BE2C (cell line): Measurements from ENCODE around the gene COL8A2.
A peak's percentile ranks its signal among the peaks of the same experiment; 100 is the strongest.

Source experiments
- DNase-seq: peaks from one replicate; pipeline ENCODE4 v3.0.0-alpha.2; 2020
- H3K27me3 ChIP-seq: fragments of 250-450 bp; sonication (Bioruptor Pico); 2 replicates; pipeline ENCODE4 v1.5.1; 2020; ENCODE audit warnings: mild to moderate bottlenecking
- H3K36me3 ChIP-seq: fragments of 250-450 bp; sonication (Bioruptor Pico); 2 replicates; pipeline ENCODE4 v1.5.1; 2020; ENCODE audit warnings: mild to moderate bottlenecking
- H3K4me1 ChIP-seq: fragments of 250-450 bp; sonication (Bioruptor Pico); 2 replicates; pipeline ENCODE4 v1.5.1; 2020
- H3K4me3 ChIP-seq: 2 replicates; pipeline ENCODE4 v1.5.1; 2011; ENCODE audit warnings: low read depth, low read length
- H3K9me3 ChIP-seq: fragments of 250-450 bp; sonication (Bioruptor Pico); 2 replicates; pipeline ENCODE4 v1.5.1; 2020
- TF ChIP-seq, protein P1 (sequence below): IDR thresholded peaks from 2 replicates; pipeline ENCODE4 v1.5.1; 2012; ENCODE audit warnings: mild to moderate bottlenecking, low read depth, low read length

The COL8A2 gene

DNA sequence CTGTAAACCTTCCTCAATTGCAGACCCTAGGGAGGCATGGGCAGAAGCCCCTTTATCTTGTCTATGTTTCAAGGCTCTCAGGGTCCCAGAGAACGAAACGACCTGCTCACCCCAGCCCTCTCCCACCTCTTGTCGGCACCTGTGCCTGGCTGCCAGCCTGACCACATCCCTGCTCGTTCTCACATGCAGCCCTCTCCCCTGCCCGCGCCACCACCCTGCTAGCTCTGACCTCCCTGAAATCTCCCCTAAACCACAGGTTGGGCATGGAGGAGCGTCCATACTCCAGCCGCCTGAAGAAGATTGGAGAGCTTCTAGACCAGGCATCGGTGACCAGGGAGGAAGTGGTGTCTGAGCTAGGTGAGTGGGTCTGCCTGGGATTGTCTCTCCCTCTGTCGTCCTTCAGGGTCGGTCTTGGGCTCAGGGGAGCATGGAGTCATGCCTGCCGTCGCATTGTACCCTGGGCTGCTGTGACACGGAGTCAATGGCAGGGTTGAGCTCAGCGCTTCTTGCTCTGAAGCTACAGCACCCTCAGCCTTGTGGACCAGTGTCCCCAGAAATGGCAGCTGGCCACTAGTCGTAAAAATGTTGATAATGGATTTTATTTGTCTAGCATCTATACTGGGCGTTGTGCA lies 32.7 kb downstream of the COL8A2 start:
- no peaks in the 10 kb centered on the region for H3K27me3 ChIP-seq
- DNase-seq, result no peak
- TF ChIP-seq, protein P1, sequence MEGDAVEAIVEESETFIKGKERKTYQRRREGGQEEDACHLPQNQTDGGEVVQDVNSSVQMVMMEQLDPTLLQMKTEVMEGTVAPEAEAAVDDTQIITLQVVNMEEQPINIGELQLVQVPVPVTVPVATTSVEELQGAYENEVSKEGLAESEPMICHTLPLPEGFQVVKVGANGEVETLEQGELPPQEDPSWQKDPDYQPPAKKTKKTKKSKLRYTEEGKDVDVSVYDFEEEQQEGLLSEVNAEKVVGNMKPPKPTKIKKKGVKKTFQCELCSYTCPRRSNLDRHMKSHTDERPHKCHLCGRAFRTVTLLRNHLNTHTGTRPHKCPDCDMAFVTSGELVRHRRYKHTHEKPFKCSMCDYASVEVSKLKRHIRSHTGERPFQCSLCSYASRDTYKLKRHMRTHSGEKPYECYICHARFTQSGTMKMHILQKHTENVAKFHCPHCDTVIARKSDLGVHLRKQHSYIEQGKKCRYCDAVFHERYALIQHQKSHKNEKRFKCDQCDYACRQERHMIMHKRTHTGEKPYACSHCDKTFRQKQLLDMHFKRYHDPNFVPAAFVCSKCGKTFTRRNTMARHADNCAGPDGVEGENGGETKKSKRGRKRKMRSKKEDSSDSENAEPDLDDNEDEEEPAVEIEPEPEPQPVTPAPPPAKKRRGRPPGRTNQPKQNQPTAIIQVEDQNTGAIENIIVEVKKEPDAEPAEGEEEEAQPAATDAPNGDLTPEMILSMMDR, result no peak
- peaks cover 16% of the 10 kb centered on the region for H3K36me3 ChIP-seq
- no peak overlapping the region for H3K4me3 ChIP-seq
- no peaks in the 10 kb centered on the region for H3K9me3 ChIP-seq
- H3K4me1 ChIP-seq, result peaks cover 12% of the 10 kb centered on the region

DNA sequence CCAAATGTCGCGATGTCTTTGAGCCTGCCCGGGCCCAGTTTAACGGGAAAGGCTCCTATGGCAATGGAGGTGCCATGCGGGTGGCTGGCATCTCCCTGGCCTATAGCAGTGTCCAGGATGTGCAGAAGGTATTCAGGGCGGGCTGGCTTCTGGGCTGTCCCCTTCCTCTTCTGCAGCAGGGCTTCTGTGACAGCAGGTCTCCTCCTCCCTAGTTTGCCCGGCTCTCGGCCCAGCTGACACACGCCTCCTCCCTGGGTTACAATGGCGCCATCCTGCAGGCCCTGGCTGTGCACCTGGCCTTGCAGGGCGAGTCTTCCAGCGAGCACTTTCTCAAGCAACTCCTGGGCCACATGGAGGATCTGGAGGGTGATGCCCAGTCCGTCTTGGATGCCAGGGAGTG lies 33.3 kb downstream of the COL8A2 start:
- no peaks in the 10 kb centered on the region for H3K9me3 ChIP-seq
- no peak overlapping the region for H3K4me3 ChIP-seq
- peaks cover 12% of the 10 kb centered on the region for H3K4me1 ChIP-seq
- TF ChIP-seq, protein P1, result no peak
- peaks cover 16% of the 10 kb centered on the region for H3K36me3 ChIP-seq
- H3K27me3 ChIP-seq, result no peaks in the 10 kb centered on the region
- no peak for DNase-seq

DNA sequence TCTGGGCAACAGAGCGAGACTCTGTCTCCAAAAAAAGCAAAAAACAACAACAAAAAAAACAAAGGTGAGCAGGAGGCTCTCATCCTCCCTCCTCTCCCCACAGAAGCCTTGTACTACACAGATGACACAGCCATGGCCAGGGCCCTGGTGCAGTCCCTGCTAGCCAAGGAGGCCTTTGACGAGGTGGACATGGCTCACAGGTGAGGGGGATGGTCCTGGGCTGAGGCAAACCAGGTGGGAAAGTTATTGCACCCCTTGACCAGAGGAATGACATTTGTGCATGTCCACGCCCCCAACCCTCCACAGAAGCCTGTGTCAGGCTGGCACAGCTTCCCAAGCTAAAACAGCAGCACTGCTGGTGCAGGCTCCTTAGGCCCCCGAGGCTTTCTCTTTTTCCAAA lies 33.9 kb downstream of the COL8A2 start:
- Histone ChIP-seq H3K9me3 (no peaks in the 10 kb centered on the region), H3K36me3 (peaks cover 16% of the 10 kb centered on the region), H3K27me3 (no peaks in the 10 kb centered on the region), H3K4me3 (no peak overlapping the region), H3K4me1 (peaks cover 12% of the 10 kb centered on the region)
- TF ChIP-seq, protein P1, result no peak
- no peak for DNase-seq

DNA sequence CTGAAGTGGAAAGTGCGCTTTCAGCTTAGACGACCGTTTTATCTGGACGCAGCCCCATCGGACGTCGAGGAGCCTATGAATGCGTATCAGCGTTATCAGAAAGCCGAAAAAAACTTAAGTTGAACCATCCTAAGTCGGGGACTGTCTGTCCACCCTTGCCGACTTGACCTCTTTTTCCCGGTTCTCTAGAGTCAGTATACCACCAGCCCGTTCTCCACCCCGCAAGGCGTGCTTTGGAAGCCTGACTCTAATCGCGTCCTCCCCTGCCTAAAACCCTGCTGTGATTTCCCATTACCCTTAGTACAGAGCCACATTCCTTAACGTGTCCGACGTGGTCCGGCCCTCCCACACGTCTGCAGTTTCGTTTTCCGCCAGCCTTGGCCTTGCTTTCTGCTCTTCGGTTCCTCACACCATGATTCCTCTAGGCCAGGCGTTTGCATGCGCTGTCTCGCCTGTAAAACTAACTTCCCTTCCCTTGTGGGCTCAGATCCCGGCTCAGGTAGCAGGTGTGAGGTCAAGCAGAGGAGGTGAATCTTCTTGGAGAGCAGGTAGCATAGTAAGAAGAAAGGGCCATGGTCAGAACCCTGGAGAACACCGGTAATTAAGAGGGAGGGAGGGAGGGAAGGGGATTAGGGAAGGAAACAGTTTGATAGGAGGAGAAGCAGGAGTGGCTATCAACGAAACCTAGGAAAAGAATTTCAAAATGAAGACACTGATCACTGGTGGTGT lies 35.5 kb downstream of the COL8A2 start:
- H3K9me3 ChIP-seq, result no peaks in the 10 kb centered on the region
- TF ChIP-seq, protein P1, result no peak
- peaks cover 12% of the 10 kb centered on the region for H3K4me1 ChIP-seq
- peaks cover 16% of the 10 kb centered on the region for H3K36me3 ChIP-seq
- H3K4me3 ChIP-seq, result peak overlapping the region; percentile 82
- DNase-seq, result no peak
- H3K27me3 ChIP-seq, result no peaks in the 10 kb centered on the region

DNA sequence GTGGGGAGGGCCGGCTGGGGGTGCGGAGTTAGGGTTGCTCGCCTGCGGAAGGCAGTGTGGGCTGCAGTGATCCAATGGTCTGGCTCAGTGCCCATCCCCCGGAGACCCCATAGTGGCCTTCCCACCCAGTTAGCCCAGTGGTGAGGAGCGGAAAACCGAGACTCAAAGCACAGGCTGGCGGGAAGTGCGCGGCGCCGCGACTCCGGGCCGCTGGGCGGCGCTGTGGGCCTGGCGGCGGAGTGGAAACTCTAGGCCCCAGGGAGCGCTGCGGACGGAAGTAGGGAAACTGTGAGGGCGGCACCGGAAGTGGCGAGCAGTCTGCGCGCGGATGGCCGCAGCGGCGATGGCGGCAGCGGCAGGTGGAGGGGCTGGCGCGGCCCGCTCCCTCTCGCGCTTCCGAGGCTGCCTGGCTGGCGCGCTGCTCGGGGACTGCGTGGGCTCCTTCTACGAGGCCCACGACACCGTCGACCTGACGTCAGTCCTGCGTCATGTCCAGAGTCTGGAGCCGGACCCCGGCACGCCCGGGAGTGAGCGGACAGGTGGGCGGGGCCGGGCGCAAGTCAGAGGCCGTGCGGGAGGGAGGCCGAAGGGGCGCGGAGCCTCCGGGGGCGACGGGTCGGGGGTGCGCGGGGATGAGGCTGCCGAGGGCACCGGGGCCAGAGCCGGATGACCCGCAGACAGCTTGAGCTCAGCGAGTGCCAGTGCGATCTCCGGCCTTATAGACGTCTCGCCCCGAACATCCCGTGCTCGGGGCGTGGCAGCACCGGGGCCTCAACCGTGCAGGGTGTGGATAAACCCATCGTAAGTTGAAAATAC lies 36.2 kb downstream of the COL8A2 start, which contains the start of gene ADPRS:
ADPRS (plus strand) TSS at position 316 of the 816 bp plus-strand sequence; CDS start at position 329, 13 bp downstream.
- TF ChIP-seq, protein P1, result peak; percentile 74
- Histone ChIP-seq H3K4me3 (peak within 1 kb of the TSS; percentile 82), H3K27me3 (no peaks in the 10 kb centered on the region), H3K4me1 (peaks cover 5% of the 10 kb centered on the region), H3K36me3 (peaks cover 10% of the 10 kb centered on the region), H3K9me3 (no peaks in the 10 kb centered on the region)
- peak; percentile 82 for DNase-seq
